Cardiac fibroblast (primary cell): ENCODE data around the gene OSBPL2.

Experiments used
- DNase-seq, 2 donors: peaks; one replicate each; pipeline versions ENCODE4 v3.0.0 to v3.0.0-alpha.2; 2010; ENCODE audit warnings: low read depth in 2 of 2
- H3K4me3 ChIP-seq, 2 donors: replicated peaks in 1 of 2; 1 replicate in 1 of 2; 2 replicates in 1 of 2; pipeline ENCODE4 v1.5.1; 2011; ENCODE audit warnings: low read depth in 2 of 2, low read length in 2 of 2, mild to moderate bottlenecking in 2 of 2, moderate library complexity in 1 of 2
- TF ChIP-seq, protein P1 (sequence below): IDR thresholded peaks from one replicate; pipeline ENCODE4 v1.5.1; 2011; ENCODE audit warnings: low read depth, mild to moderate bottlenecking, low read length, inconsistent platforms

The OSBPL2 gene

DNA sequence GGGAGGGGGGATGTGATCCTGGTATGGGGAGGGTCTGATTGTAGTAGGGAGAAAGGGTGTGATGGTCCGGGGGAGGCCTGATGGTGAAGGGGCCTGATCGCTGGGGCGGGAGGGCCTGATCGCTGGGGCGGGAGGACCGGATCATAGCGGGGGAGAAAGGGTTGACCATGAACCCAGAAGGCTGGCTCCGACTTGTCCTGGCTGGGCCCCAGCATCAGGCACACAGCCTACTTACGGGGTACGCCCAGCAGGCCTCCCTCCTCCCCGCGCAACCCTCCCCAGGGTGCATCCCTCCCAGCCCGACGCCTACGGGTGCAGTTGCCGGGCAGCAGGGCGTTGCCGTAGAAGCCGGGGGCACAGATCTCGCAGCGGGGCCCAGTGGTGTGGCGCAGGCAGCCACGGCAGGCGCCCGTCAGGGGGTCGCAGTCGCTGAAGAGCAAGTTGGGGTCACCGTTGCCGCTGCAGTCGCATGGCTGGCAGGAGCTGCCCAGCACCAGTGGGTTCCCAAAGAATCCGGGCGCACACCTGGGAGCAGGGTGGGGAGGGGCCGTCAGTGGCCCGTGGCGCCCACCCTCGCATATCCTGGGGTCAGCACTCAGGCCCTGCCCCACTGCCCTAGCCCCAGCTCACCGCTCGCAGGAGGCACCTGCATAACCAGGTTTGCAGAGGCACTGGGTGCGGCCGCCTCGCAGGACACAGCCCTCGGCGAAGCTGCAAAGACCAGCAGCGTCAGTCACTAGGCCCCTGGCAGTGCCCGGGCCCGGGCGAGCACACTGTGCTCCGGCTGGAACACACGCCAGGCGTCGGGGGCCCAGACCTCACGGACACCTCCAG is 85.0 kb downstream of the OSBPL2 start:
- no peak overlapping the region for H3K4me3 ChIP-seq
- DNase-seq, result no peak
- TF ChIP-seq, protein P1, sequence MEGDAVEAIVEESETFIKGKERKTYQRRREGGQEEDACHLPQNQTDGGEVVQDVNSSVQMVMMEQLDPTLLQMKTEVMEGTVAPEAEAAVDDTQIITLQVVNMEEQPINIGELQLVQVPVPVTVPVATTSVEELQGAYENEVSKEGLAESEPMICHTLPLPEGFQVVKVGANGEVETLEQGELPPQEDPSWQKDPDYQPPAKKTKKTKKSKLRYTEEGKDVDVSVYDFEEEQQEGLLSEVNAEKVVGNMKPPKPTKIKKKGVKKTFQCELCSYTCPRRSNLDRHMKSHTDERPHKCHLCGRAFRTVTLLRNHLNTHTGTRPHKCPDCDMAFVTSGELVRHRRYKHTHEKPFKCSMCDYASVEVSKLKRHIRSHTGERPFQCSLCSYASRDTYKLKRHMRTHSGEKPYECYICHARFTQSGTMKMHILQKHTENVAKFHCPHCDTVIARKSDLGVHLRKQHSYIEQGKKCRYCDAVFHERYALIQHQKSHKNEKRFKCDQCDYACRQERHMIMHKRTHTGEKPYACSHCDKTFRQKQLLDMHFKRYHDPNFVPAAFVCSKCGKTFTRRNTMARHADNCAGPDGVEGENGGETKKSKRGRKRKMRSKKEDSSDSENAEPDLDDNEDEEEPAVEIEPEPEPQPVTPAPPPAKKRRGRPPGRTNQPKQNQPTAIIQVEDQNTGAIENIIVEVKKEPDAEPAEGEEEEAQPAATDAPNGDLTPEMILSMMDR, result no peak

DNA sequence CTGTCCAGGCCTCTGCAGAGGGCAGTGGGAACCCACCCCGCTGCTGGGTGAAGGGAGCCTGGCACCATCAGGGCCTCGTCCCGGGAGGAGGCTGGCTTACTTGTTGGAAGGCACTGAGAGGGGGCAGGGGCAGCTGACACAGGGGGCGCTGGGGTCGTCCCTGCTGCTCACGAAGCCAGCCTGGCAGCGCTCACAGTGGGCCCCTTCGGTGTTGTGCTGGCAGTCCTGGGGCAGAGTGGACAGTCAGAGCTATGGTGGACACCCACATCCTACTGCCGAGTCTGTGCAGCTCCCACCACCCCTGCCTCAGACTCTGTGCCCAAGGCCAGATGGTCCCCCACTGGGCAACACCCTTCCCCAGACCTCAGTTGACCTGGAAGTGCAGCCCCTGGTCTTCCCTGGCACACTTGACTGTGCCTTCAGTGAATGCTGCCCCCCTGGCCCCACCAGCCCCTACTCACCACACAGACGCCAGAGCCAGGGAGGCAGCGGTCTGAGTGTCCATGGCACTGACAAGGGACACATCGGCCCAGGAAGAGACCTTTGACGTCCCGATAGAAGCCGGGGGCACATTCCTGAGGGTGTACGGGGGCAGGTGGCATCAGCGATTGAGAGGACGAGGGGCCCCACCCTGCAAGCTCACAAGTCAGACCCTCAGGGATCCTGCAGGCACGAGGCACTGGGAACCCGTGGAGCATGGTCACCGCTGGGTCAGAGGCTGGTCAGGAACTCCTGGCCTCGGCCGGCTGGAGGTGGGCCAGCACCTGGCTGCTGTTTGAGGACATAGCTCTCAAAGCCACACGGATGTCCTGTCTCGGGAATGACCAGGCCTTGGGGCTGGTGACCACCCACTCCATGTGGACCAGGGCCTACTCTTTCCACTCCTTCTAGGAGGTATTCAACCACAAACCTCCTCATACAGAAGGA is 85.9 kb downstream of the OSBPL2 start:
- no peak for DNase-seq
- TF ChIP-seq, protein P1, result no peak
- H3K4me3 ChIP-seq, result no peak overlapping the region

DNA sequence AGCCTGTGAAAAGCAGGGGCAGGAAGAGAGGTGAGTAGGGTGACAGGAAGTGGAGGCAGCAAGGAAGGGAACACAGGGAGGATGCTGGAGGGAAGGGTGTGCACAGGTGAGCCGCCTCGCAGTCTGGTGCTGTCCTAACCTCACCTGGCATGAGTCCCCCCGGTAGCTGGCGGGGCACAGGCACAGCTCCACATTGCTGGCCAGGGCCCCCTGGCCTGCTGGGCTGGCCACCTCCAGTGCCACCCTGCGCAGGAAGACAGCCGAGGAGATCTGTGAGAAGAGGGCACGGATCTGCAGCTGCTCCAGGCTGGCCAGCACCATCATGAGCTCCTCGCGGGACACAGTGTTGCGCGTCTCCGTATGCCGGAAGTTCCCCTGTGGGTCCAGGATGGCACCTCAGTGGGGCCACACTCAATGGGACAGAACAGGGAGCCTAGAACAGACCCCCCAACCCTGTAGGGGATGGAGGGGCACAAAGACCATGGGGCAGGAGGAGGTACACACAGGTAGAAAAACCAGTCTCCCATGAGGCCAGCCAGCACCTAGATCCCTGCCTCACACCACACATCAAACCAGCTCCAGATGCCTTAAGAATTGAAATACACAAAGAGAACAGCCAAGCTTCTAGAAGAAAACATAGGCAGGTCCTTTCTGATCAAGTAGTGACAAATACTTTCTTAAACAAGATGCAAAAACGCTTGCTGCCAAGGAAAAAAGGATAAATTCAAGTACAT is 87.0 kb downstream of the OSBPL2 start:
- no peak overlapping the region for H3K4me3 ChIP-seq
- TF ChIP-seq, protein P1, result no peak
- DNase-seq, result no peak

DNA sequence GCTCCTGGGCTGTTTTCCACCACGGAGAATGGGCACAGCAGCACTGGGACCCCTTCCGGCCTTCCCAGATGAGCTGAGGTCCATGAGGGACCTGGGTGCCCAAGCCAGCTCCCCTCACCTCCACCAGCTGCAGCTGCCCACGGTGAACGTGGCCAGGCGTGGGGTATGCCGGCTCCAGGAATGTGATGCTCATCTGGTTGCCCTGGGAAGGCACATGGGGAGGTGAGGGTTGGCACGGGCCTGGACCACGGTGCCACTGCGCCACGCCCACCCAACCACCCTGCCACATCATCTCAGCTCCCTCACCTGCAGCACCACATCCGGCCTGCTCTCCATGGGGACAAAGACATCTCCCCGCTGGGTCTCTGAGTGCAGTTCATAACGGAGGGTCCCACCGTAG is 88.2 kb downstream of the OSBPL2 start:
- no peak overlapping the region for H3K4me3 ChIP-seq
- TF ChIP-seq, protein P1, result no peak
- no peak for DNase-seq

DNA sequence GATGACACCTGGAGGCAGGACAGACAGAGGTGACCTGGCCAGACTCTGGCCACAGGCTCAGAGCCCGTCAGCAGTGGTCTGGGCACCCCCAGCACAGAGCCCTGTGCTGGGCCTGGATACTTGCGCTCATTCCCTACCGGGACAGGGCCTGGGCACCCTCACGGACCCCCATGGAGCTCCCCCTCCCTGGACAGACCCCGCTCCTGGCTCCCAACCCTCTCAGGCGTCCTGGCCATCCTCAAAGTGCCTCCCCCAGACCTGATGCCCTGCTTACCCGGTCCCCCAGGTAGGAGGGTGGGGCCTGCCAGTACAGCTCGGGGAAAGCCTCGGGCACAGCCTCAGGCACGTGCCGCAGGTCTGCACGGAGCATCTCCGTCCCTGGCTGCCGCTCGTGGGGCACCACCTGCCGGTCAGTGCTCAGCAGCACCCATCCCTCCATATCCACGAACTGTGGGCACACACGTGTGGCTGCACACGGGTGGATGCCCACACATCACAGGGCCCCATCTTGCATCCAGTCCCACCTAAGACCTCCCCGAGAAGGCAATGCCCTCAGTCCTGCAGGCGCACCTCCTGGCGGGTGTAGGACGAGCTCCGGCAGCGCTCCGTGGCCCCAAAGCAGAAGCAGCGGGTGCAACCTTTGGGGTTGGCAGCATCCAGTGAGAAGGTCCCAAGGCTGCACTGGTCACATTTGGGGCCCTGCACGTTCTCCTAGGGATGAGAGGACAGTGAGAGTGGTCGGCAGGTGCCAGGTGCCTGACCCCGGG is 88.8 kb downstream of the OSBPL2 start:
- H3K4me3 ChIP-seq, result no peak overlapping the region
- no peak for DNase-seq
- TF ChIP-seq, protein P1, result no peak
